Embryonic facial prominence (tissue), 1 donor: ENCODE results near the gene TUBGCP3.
A peak's percentile ranks its signal among the peaks of the same experiment; 100 is the strongest.
"Not testable (repeated sequence)": the region's sequence is repeated elsewhere in the genome, so short reads cannot be mapped to it uniquely, and the experiment has no call there.

ENCODE experiments used
- DNase-seq: peaks from one replicate; pipeline ENCODE4 v3.0.0-alpha.2; 2016; ENCODE audit errors: extremely low spot score

Gene TUBGCP3

DNA sequence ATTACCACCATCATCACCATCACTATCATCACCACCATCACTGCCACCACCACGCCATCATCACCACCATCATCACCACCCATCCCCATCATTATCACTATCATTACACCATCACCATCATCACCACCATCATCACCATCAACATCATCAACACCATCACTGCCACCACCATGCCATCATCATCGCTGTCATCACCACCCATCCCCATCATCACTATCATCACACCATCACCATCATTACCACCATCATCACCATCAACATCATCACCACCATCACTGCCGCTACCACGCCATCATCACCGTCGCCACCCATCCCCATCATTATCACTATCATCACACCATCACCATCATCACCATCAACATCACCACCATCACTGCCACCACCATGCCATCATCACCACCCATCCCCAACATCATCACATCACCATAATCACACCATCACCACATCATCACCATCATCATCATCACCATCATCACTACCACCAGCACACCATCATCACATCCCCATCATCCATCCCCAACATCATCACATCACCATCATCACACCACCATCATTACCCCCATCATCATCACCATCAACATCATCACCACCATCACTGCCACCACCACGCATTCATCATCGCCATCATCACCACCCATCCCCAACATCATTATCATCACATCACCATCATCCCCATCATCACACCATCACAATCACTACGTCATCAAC is 61.7 kb downstream of the TUBGCP3 start:
- no peak for DNase-seq

DNA sequence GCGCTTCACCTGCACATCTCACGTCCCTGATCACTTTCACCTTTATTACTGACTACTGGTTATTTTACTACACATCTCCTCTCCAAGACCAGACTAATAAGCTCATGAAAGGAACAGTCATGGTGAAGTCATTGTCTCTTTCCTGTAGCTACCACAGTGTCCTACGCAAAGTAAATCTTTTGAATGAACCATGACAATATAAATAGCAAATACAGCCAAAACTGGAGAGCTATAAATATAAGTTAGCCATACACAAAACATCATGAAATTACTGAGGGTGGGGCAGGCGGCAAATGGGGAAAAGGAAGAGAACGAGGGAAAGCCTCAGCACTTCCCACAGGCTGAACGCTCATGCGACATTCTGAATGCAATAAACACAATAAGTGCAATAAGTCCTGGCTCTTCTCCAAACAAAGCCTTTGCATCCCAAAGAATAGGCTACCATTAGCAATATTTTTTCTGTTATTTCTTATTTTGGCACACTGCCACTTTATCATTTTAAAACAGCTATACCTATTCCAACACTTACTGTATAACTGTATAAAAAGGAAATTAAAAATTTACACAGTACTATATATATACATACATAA is 62.5 kb downstream of the TUBGCP3 start:
- DNase-seq = no peak

DNA sequence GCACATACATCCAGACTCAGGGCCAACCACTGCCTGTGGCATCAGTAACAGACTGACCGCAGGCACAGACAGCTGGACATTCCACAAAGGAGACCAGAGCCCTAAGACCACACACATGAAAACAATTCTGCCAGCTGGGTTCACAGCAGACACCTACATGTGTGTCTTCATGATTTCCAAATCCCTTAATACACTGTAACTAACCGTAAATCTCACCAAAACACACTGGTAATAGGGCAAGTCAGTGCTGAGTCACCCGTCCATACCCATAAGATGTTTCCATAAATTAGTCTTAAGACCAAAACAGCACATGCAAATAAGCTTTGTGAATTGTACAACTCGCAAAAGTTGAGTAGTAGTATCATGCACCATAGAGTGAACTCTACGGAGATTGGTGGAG is 65.4 kb downstream of the TUBGCP3 start:
- no peak for DNase-seq

DNA sequence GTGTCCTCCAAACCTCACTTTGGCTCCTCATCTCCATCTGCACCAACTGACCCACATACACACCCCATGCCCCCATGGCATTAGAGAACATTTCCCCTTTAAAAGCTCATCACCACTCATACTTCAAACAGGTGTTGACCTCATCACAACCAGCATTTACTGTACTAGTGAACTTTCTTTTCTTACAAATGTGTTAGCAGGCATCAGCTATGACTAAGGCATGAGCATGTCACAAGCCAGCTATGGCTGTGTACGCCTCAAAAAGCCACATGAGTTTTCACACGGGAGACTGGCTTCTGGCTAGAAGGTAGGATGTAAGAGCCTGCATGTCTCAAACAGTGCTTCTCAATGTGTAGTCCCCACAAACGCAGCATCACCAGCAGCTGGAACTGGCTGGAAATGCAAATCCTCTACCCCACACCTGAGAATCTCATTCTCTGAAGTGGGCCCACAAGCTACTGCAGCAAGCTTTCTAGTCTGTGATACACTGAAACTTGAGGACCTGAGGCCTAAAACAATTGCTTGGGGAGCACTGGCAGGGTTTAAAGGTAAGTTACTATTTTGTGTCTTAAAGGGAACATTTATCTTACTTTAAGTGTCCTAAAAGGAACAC is 66.8 kb downstream of the TUBGCP3 start:
- DNase-seq = no peak

DNA sequence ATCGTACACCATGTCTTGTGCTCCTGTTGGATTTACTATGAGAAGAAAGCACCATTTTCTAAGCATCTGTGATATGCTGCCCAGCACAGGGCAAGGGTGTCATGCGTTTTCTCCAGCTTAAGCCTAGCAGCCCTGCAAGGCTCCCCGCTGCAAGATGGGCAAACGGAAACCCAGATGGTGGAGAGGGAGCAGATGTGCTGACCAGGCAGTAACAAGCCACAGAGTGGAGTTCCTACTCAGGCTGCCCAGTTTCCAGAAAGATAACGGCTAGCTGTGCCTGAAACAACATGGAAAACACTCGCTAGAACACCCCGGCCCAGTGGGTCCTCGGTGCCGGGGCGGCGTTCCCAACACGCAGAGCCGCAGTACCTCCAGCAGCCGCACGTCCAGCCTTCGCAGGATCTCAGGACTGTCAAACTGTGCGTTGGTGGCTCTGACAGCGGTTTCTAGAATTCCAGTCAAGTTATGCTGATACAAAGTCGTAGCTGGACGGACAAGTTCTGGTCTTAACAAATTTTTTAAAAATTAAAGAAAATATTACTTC is 68.4 kb downstream of the TUBGCP3 start:
- no peak for DNase-seq

DNA sequence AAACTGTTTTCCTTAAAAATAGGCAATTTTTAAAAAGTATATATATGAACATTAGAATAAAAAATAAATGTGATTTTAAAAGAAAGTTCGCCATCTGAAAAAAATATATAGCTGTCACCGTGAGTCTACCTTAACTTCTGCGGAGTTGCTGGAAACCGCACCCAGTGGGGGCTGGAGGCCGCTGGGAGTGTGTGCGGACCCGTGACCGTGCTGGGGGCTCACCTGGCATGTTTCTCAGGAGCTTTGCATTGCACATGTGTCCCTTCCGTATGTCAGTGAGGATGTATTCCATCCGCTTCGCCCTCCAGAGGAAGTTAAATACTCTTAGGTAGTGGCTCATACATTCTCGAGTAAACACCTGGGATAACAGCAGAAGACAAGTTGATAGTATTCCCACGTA is 71.7 kb downstream of the TUBGCP3 start:
- DNase-seq = no peak

DNA sequence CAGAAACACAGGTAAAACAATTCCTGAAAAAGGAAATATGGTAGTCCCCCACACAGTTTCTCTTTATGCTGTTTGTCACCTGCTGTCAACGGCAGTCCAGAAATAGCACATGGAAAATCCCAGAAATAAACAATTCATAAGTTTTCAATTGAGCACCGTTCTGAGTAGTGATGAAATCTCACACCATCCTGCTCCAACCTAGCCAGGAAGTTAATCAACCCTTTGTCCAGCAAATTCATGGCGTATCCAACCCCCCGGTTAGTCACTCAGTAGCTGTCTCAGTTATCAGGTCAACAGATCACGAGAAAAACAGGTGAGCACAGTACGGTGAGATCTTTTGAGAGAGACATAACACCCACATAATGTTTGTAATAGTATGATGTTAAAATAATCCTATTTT is 74.2 kb downstream of the TUBGCP3 start:
- no peak for DNase-seq

DNA sequence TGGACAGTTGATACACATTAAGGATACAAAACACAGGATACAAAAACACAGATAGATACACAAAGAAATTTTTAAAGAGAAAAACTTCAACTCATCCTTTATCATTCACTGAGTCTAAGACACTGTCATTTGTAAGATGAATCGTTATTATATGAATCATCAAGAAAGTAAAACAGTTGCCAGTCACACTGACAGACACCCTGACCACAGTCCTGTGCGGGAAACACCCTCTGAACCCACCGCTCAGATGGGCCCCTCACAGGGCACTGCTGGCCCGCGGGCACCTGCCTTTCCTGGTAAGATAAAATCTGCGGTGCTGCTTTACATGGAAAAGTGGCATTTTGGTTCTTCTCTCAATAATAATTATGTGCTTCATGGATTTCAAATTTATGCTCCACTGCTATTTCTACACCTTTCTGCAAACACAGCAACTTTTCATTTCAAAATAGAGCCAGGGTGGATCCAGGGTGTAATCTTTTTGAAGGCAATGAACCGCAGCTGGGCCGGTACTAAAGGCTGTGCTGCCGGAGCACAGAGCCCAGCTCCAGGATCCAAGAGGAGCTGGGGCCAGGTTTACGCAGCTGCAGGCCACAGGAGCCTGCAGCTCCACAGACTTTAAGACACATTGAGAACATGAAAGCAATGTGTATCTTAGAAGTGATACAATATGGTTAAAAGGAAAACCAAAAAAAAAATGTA is 76.8 kb downstream of the TUBGCP3 start:
- no peak for DNase-seq

DNA sequence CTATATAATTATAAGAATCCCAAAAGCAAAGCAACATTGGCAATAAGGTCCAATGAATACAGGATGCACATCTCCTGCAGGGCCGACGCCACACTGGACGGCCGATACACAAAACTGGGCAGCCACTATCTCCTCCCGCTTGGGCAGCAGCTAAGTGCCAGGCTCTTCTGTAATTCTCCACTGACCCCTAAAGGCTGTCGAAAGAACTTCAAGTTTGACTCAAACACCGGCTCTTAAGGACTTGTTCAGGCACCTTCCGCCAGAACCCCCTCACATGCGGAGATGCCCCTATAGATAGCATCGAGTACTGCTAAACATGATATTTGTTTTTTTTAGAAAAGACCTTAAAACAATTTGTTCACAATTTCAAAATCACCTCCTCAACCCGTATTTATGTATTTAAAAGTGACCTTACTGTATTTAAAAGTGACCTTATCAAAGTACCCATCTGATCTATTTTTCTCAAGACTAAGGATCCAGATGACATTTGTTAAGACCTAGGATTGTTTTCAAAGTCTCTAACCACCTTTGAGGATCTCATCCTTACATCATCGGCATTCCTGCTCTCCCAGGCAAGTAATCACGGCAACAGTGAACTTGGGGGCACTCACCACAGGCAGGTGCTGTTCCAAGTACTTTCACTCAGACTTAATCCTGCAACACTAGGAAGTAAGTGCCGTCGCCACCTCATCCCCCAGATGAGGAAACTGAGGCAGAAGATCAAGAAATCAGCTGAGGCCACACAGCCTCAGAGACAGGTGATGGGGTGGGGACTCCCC is 77.8 kb downstream of the TUBGCP3 start:
- peak; percentile 18 for DNase-seq

DNA sequence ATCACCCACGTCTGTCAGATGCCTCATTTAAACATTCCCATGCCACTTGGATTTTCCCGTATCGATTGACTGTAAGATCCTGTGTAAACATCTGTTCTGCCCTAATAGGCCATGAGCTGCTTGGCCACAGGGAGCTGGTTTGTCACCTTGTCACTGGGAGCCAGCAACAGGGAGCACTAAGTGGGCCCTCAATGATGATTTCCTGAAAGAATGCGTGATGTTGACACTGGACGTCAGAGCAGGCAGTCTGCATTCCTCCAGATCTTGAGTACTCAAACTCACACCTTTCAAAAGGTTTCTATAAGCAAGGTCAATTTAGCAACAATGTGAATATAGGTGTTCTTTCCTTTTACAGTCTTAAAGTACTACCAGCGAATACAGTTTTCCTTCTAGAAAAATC is 78.8 kb downstream of the TUBGCP3 start:
- no peak for DNase-seq

DNA sequence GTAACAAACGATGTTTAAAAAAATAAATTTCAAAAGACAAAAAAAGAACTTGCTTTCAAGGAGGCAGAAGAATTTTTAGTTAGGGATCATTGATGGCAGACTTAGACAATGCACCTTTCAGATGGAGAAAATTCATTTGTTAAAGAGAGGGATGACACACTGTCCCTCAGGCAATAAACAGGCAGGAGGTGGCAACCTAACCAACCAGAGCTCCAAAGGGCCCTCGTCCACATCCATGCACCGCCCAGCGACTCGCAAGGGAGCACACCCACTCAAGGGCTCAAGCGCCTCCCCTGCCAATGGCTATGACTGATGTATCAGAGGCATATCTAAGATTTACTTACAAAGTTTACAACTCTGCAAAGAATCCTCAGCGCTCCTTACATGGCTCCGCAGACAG is 81.9 kb downstream of the TUBGCP3 start:
- DNase-seq = no peak

DNA sequence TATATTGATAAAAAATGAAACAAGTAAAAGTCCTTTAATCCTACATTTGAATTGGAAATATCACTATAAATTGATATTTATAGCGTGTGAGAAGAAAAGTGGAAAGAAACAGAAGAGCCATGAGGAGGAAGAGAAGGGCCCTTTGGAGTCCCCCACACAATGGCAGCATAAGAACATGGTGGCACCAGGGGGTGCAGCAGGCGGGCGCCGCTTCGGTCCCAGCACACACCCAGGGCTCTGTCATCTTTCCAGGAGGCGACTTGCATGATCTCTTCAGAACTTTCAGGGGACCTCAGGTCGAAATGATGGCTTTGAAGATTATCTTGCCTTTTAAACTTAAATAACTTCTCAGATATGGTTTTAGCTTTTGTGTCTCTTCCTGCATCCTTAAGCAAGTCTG is 91.8 kb downstream of the TUBGCP3 start:
- DNase-seq = no peak

DNA sequence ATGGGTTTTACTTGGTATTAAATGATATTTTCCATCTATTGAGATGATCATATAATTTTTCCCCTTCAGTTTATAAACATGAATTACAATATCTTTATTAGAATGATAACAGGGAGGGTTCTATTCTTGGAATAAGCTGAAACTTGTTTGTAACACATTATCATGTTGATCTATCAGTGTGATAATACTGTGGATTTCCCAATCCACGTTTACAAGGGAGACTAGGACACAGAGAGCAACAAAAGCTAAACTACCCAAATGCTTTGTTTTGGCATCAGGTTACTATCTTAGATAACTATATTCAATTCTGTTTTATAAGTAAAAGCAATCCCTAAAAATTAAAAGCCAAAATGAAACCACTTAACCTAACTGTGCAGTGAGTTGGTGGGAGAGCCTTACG is 92.5 kb downstream of the TUBGCP3 start:
- DNase-seq = no peak

DNA sequence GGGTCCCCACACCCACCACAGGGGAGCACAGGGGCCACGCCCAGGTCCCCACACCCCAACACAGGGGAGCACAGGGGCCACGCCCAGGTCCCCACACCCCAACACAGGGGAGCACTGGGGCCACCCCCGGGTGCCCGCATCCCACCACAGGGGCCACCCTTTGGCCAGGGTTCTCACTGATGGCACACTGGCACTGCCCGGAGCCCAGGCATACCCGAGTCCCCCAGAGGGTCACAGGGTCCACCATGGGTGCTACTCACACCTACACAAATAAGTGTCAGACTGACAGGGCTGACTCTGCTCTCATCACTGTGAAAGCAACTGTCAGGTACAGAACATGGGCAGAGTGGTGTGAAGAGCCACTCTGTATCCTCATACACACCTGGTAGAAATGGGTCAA is 98.8 kb downstream of the TUBGCP3 start:
- no peak for DNase-seq

DNA sequence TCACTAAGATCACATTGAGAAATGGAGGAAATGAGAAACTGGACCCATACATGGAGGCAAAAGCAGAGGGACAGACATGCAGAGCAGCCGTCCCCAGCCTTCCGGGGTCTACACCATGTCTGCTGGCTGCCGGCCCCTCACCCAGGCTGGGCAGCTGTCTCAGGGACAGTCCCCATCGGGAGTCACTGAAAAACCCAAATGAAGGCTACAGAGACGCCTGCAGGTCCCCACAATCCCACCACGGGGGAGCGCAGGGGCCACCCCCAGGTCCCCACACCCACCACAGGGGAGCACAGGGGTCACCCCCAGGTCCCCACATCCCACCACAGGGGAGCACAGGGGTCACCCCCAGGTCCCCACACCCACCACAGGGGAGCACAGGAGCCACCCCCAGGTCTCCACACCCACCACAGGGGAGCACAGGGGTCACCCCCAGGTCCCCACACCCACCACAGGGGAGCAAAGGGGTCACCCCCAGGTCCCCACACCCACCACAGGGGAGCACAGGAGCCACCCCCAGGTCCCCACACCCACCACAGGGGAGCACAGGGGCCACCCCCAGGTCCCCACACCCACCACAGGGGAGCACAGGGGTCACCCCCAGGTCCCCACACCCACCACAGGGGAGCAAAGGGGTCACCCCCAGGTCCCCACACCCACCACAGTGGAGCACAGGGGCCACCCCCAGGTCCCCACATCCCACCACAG is 99.5 kb downstream of the TUBGCP3 start:
- DNase-seq = not testable (repeated sequence)

DNA sequence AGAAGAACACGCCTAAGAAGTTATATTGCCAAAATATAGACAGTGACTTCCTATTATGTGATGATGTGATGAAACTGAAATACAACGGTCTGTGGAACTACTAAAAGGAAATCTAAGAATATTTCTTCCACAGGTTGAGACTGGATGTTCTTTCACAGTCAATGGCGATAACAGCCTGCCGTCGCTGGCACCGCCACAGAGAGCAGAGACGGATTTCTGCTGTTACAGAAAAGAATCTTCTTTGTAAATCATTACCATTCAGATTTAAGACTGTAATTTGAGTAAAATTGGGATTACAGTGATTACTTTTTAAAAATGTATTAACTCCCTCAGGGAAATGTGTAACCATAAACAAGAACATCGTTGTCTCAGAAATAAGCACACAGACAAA is 100.8 kb downstream of the TUBGCP3 start:
- no peak for DNase-seq

DNA sequence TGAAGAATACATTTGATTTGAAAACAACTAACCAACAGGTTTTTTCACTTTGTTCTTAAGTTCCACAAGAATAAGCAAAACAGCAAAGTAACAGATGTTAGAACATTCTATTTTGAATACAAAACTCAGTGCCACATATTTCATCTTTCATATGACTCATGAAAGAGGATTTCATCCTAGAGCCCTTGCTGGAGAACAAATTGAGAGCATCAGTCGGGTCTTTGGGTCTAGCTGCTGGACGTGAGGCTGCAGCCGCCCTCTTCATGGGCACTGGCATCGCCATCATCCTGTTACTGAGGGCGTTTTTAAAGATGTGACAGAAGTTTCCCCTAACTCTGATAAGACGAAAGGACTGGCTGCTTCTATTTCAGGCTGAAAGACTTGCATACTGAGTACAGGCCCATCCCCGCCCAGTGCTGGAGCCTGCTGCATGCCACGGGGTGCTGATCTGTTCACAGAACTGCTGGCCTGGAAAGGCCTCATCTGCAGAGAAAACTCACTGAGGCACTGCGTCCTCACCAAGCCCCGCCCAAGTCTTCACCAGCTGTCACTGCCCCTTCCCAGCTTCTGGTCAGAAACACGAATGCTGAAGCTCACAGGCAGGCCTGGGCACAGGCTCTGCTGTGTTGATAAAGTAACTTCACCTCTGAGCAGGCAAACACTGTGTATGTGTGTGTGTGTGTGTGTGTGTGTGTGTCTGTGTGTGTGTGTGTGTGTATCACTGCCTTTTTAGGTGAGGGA is 101.4 kb downstream of the TUBGCP3 start:
- no peak for DNase-seq

DNA sequence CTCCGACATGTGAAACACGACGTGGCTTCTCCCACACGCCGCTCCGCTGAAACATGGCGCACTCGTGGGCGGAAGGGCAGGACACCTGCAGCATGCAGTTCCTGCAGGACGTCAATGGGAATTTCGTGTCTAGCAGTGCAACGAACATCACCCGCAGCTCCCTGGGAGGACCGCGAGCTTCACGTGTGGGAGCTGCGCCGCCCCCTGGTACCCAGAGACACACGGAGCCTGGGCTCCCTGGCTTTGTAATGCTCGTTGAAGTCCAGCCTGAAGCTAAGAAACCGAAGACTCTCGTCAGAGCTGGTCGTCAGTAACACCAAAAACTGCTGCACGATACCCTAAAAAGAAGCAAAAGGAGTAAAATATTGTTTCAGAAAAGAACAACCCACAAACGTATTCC is 102.1 kb downstream of the TUBGCP3 start:
- not testable (repeated sequence) for DNase-seq

DNA sequence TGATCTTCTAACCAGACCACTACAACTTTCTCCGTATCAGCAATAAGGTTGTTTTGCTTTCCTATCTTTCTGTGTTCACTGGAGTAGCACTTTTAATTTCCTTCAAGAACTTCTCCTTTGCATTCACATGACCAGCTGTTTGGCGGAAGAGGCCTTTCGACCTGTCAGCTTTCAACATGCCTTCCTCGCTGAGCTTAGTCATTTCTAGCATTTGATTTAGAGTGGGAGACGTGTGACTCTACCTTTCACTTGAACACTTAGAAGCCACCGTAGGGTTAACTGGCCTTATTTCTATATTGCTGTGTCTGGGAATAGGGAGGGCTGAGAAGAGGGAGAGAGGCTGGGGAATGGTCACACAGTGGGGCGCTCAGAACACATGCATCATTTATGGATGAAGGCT is 104.7 kb downstream of the TUBGCP3 start:
- no peak for DNase-seq

DNA sequence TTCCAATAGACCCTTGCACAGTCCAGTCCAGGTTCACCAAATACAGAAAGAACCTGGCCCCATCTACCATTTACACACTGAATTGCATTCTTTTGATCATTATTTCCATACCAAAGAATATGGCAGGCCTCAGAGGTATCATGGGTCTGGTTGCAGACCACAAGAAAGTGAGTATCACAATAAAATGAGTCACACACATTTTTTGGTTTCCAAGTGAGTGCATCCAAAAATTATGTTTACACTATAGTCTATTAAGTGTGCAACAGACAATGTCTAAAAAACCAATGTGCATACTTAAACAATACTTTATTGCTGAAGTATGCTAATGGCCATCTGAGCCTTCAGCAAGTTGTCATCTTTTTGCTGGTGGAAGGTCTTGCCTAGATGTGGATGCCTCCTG is 106.5 kb downstream of the TUBGCP3 start:
- DNase-seq = no peak
